ENCODE data around the gene PPP6R2. TPM values are rescaled to one million over a fixed set of nuclear protein-coding genes. Genes with fewer than 3 reads are reported as not detected.

The PPP6R2 gene
- total RNA-seq, 1 experiment from 2014 or later = 61.3 TPM

- no peaks in the 10 kb centered on the region for H3K79me2 ChIP-seq (ENCODE audit: insufficient read depth, low read length)
- DNase-seq (ENCODE audit: low read depth, low spot score) = no peak
- no peak overlapping the region for H3K4me2 ChIP-seq (ENCODE audit: low read length)
- ATAC-seq = no peak
- RAD21 ChIA-PET (ENCODE audit: low non-redundant PET in 1 of 2, low total read pairs in 2 of 2, uncharacterized antibody in 2 of 2, unreplicated experiment in 2 of 2) = no interaction called here
- H3K27ac ChIP-seq (ENCODE audit: low read depth, low read length) = no peak overlapping the region
- TF ChIP-seq POLR2AphosphoS5 (IDR thresholded peaks at IDR 0.05; ENCODE audit: low read depth, low read length) (no peak), FOSL1 (IDR thresholded peaks at IDR 0.05; ENCODE audit: low read depth) (no peak), EZH2 (IDR thresholded peaks at IDR 0.05) (no peak), ZNF274 (IDR thresholded peaks at IDR 0.05; ENCODE audit: low read depth, low read length) (no peak), ZFX (IDR thresholded peaks at IDR 0.05) (no peak), SIN3A (IDR thresholded peaks at IDR 0.05; ENCODE audit: low read depth) (no peak), RAD21 (IDR thresholded peaks at IDR 0.05; ENCODE audit: low read depth) (no peak), SP1 (IDR thresholded peaks at IDR 0.05; ENCODE audit: low read depth) (no peak), MAX (IDR thresholded peaks at IDR 0.05) (no peak), ATF3 (IDR thresholded peaks at IDR 0.05) (no peak)
- H4K20me1 ChIP-seq (ENCODE audit: insufficient read depth) = no peaks in the 10 kb centered on the region
- H3K9me2 ChIP-seq (ENCODE audit: insufficient read depth) = no peaks in the 10 kb centered on the region
- H3K9me3 ChIP-seq (ENCODE audit: control insufficient read depth in 1 of 2, insufficient read depth in 1 of 2, low read depth in 1 of 2, low read length in 2 of 2) = no peaks in the 10 kb centered on the region
- no TSS peak for BruUV-seq (replicated peaks)
- H3K4me3 ChIP-seq (replicated peaks in 1 of 2; ENCODE audit: low read depth in 1 of 2, low read length in 2 of 2) = no peak overlapping the region
- no peak overlapping the region for H2AFZ ChIP-seq (ENCODE audit: low read depth, low read length, poor library complexity, severe bottlenecking)
- CTCF ChIA-PET = no interaction called here
- H3K4me1 ChIP-seq (ENCODE audit: control insufficient read depth in 1 of 2, insufficient read depth in 2 of 2, low read length in 2 of 2) = no peaks in the 10 kb centered on the region
- peaks cover 5 to 8% of the 10 kb centered on the region in 2 experiments; a peak in 2 of 4 replicates for H3K36me3 ChIP-seq (ENCODE audit: control insufficient read depth in 1 of 2, insufficient read depth in 2 of 2, low read length in 2 of 2)
- H3K27me3 ChIP-seq (ENCODE audit: insufficient read depth, low read length) = no peaks in the 10 kb centered on the region
- intact Hi-C loops (cut with micrococcal nuclease) = no loop called here
- no peak overlapping the region for H3K9ac ChIP-seq (ENCODE audit: low read length)
- POLR2A ChIA-PET = no interaction called here
Measured at GRCh38 chr22:50438305-50439275, 95.5 kb downstream of the PPP6R2 start.
